ENCODE data around the gene DISP2.

Gene DISP2

DNA sequence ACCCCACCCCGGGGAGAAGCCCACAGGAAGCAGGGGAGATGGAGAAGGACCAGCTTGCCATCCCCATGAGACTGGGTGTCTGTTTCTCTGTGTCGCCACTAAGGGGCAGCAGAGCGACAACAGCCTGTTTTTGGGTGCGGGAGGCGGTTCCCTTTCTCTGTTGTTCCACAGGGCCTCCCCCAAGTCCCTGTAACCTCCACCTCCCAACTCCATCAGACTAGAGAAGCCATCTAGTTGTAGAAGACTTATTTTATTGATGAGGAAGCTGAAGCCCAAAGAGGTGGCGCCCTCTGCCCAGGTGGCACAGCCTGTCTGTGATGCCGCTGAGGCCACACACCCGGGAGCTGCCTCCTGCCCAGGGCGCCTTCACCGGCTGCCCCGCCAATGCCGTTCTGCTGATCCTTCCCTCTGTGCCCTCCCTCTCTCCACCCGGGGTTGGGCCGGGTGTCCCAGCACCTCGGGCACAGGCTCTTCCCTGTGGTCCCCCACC, 13.3 kb upstream of the DISP2 start:
- peak; percentile 60 to 63 for DNase-seq

DNA sequence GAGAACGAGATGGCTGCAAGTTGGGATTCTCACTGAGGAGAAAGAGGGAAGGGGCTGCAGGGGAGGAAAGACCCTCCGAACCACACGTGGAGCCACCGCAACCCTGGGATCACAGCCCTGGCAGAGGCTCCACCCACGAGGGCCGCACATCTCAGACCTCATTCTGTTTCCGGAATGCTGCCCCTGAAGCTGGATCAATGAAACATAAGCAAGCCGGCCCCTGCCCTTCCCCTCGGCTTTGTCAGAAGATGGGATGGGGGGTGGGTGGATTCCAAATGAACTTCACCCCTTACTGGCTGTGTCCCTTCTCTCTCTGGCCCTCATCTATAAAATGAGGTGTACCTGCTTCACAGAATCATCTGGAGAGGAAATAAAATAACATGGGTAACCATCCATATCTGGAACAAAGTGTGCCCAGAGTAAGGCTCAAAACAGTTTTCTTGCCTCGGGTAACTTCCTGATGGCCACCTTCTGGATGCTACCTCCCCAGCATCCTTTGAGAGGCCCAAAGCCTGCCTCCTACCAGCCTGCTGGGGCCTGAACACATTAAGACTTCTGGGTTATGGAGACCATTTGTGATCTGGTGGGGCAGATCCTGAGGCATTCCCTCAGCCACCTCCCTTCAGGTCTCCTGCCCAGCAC, 12.7 kb upstream of the DISP2 start:
- DNase-seq = no peak

DNA sequence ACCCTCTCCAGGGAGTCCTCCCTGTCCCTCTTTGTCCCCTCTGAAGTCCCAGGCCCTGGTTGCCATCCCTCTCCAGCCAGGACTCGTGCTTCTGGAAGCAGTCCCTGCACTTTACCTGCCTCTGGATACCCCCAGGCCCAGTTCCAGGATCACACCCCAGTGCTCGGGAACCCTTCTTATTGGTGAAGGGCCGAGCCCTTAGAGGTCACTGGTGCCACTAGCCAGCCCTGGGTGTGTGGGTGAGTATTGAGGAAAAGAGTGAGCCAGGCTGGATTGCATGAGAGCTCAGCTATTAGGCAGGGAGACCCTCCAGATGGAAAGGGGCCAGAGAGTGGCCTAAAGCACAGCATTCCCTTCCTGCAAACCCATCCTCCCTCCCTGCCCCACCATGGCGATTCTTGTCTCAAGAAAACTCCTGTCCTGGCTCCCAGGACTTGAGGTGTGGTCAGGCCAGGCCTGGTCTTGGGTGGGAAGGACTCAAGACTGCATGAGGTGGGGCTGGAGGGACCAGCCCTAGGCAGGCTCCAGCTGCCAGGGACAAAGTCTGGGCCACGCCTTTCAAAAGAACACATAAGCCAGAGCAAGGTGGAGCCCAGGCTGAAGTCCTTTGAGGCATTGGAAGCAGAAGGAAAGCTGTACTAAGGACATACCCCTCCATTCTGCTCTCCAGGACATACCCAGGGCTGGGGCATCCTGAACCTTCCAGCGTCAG, 12.0 kb upstream of the DISP2 start:
- no peak for DNase-seq

DNA sequence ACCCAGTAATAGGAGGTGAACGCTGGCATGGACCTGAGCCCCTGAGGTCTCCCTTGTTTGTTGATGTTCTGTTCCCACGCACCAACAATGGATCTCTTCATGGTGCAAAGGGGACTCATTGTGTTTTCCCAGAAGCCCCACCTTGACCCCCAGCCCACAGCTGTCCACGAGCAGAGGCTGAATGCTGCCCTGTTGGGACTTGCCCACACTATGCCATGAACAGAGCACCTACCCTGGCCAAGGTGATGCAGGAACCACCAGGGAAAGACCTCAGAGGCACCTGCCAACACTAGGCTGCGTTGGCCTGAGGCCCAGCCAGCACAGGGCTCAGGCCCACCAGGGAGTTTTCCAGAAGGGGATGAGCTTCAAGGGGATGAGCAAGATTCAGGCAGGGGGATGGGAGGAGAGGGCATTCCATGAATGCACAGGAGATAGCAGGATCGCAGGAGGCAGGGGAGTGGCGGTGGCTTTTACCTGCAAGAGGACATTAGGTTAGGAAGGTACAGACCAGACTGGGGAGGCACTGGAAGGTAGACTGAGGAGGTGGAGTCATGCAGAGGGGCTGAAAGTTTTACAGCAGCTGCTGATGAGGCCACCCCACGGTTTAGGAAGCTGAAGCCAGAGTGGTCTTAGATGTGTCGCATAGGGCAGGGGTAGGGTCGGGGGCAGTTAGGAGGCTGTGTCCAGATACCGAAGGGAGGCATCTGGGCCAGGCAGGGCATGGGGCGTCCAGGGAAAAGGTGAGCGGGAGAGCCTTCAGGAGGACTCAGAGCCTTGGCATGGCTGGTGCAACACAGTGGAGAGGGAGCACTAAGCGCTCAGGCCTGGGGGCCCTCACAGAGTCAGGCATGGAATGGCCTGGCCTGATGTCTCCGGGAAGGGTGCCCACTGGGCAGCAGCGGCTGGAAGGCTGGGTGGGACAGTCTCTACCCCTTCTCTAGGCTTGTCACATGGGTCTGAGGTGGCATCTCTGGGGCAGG, 11.2 kb upstream of the DISP2 start:
- DNase-seq = no peak

DNA sequence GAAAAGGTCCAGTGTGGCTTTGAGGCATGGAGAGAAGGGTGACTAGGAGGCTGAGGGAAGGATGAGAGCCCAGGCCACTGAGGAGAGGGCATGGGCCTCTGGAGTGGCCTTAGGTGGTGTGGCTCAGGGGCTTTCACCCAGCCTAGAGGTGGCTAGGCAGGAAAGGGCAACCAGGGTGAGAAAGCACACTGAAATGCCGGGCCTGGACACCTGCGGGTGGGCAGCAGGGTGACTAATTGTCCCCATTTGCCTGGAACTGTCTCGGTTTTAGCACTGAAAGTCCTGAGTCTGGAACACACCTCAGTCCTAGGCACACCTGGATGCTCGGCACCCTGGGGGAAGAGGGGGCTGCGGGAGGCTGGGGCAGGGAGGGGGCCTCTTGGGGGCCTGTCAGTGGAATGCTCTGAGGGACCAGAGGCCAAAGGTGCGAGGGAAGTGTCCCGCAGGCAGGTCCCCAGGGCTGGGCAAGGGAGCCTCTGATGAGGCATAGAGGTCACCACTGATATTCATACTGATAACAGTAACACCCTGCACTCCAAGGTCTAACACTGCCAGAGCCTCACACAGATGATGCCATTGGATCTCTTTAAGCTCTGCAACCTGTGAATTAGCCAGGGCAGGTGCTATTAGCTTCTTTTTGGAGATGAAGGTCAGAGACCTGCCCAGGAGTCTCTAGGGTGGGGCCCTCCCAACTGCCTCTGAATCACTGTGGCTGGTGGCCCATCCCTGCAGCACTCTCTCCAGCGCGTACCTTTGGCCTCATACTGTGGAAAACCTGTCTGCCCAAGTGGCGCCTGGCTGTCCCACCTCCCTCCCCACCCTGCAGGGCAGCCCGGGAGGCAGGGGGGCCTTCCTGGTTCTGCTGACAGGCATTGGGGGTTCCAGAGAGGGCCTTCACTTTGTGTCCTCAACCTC, 10.2 kb upstream of the DISP2 start:
- no peak for DNase-seq

DNA sequence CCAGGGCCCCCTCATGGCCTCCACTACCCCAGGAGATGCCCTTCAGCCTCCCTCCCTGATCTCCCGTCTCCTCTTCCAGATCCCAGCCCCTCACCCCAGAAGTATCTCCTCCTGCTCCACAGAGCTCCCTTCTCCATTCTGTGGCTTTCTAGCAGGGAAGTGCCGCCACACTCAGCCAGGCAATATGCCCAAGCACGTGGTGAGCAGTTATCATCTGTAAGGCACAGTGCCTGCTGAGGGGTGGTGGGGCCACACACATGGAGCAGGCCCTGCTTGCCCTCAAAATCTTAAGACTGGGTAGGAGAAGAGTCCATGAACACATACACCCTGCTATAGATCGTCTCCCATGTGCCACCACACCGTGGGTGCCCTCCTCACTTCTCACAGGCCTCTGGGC, 9.5 kb upstream of the DISP2 start:
- no peak for DNase-seq

DNA sequence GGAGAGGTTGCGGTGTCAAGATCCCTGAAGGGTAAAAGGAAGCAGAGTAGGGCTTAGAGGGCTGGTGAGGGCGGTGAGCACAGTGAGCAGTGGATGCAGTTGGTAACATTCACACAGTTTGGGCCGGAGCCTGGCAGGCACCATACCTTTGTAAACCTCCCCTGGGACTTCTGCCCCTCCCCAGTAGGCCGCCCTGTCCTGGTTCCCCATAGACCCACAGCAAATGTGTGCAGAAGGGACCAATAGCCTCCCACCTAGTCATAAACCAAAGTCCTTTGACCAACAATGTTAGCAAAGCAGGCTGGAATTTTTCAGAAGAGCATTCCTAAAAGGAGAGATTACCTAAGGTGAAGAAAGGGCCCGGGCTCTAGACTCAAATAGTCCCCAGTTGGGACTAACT, 8.9 kb upstream of the DISP2 start:
- no peak for DNase-seq

DNA sequence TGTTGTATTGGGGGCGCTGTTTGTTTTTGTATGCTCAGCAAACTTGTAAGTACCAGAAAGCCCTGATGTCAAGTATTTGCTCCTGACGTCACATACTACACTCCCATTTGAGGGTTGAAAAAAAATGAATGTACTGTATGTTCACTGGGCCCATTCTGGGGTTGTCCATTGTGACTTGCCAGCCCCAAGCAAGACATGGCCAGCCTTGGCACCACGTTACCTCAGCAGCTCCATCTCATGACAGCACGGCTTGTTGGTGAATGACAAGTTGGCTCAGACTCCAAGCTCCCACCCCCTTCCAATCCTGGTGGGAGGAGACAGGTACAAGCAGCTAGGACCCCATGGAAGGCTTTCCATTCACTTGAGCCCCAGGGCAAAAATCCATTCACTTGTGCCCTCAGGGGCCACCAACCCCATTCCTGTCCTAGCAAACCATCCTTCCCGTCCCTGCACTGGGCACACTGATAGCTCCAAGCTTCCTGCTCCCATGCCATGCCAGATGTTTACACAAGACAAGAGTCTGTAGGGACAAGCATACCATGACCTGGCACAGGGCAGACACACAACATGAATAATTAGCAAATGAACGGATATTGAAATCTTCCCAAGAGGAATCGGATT, 5.6 kb upstream of the DISP2 start:
- DNase-seq = no peak

DNA sequence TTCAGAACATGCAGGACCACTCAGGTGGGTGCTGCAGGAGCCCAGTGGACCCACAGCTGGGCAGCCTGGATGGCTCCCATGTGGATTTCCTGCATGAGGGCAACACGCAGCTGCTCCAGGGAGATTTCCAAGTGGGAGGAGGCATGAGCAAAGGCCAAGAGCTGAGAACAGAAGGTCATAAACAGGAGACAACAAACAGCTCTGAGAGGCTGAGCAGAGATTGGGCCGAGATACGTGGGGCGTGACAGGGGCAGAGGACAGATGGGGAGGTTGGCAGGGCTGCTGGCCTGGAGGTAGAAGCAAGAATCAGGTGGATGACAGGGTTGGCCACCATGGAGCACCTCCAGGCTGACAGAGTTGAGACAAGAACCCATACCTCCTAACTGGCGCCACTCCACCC, 4.3 kb upstream of the DISP2 start:
- DNase-seq = no peak

DNA sequence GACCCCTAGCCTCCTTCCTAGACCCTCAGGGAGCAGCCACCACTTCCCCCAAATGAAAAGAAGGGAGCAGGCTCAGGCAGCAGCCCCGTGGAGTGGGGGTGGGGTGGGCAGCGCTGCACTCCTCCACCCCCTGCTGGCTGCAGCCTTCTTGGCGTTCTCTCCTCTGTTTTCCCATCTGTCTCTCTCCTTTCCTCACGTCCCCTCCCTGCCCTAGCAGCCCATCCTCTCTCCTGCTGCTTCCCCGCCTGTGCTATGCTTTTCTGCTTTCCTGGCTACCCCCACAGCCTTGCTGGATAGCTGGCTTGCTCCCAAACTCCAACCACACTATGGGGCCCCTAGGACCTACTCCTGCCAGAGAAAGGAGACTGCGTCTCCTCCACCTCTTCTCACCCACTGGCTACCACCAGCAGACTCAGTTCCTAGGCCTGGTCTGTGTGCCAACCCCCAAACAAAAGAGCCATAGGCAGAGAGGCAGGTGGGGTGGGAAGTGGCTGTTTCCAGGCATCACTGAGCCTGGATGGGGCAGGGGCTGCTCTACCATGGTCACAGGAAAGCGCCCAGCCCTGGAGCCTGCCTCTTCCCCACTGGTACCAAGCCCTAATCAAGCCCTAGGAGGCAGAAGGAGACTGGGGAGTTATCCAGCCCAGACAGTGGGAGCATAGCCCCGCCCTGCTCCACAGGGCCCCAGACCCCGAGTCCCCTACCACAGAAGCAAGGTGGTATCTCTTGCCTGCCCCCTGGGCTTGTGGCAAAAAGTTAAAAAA, 3.4 kb upstream of the DISP2 start:
- DNase-seq = peak; percentile 61 to 70

DNA sequence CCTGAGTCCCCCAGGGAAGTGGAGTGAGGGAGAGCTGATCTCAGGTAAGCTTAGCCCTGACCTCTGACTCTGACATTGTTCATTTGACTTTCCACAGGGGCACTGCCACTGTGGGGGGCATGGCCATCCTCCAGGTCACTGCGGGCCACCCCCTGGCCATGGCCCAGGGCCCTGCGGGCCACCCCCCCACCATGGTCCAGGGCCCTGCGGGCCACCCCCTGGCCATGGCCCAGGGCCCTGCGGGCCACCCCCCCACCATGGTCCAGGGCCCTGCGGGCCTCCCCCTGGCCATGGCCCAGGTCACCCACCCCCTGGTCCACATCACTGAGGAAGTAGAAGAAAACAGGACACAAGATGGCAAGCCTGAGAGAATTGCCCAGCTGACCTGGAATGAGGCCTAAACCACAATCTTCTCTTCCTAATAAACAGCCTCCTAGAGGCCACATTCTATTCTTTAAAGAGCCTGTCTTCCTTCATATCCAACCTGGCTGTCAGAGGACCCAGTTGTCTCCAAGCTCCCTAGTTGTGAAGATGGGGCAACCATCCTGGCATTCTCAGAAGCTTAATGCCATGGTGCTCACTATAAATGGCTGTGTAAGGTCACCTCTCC, 1.9 kb upstream of the DISP2 start:
- DNase-seq = no peak

DNA sequence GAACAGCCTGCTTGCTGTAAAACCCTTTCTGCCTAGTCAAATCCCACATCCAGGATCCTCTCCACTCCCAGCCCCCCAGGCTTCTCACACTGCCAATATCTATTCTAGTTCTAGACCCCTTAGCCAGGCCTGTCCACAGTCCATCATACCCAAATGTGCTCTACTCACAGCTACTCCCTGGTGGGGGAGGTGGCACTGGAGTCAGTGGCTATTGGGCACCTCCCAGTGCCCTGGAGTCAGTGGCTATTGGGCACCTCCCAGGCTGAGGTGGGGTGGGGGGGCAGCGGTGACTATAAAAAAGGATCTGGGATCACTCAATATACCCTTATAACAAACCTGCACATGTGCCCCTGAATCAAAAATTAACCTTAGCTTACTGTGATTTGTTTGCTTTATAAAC, 773 bp upstream of the DISP2 start:
- no peak for DNase-seq

DNA sequence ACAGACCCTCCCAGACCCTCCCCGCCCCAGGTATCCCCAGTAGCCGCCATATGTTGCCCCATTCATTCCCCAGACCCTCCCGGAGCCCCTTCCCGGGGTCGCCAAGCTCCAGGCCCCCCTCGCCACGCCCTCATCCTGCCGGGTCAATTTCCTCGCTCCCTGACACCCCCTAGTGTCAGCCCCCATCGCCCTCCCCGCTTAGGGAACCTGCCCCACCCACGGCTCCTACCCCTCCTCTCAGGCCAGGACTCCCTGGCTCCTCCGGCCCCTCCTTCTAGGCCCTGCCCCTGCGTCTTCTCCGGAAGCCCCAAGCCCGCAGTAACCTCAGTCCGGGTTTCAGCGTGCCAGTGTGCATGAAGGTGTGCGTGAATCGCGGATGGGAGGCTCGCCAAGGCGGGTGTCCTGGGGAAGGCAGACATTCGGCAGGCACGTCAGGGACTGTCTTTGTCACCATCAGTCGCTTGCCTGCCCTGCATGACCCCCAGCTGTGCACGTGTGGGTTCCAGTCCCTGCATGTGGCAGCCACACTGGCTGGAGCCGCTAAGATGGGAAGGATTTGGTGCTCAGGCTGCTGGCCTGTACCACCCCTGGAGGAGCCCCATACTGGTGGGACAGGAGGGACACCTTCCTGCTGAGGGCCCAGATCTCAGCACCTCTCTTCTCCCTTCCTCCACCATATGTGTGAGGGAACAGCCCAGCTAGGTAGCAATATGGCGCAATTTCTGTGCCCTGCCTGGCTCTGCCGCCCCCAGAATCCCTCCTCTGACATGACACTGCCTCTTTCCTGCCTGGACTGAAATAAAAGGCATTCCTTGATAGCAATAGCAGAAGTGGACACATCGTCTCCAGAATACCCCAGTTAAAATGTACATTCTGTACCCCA, 693 bp downstream of the DISP2 start:
- no peak for DNase-seq

DNA sequence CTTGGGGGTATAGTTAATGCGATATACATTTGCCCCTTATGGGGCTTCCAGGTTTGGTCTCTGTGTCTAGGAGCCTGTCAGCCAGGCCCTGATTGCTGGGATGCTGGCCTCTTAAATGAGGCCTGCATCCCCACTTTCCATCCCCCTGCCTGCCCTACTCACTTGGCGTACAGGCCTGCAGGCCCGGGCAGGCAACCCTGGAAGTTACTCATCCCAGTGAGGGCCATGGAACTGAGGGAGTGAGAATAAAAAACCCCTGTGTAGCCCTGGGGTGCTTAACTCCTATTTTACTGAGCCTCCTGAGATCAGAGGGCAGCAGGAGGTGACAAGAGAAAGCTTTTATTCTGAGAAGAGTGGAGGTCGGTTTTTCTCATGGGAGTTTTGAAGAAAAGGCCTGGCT, 2.0 kb downstream of the DISP2 start:
- no peak for DNase-seq

DNA sequence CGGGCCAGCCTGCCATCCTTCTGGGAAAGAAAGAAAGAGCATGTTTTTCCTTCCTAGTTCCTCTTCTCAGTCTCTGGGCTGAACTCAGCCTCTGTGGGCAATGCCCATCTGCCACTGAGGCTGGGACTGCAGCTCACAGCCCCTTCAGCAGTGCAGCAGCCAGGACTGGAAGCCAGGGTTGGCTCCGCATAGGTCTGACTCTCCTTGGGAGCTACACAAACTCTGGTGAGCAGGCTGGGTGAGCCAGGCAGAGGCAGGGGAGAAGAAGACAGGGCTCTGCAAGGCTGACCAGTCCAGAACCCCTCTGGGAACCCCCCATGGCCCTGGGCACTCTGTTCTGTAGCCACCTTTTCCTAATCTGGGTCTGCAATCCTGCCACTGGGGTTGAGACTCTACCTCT, 3.6 kb downstream of the DISP2 start:
- no peak for DNase-seq

DNA sequence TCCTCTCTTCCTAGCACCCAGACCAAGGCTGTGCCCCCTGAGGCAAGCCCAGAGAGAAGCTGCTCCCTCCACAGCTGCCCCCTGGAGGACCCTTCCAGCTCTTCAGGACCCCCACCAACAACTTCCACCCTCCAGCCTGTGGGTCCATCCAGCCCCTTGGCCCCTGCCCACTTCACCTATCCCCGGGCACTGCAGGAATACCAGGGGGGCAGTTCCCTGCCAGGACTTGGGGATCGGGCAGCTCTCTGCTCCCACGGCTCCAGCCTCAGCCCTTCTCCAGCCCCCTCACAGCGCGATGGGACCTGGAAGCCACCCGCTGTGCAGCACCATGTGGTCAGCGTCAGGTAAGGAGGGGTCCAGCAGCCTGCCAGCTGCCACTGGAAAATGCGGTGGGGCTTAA, 5.6 kb downstream of the DISP2 start:
- no peak for DNase-seq

DNA sequence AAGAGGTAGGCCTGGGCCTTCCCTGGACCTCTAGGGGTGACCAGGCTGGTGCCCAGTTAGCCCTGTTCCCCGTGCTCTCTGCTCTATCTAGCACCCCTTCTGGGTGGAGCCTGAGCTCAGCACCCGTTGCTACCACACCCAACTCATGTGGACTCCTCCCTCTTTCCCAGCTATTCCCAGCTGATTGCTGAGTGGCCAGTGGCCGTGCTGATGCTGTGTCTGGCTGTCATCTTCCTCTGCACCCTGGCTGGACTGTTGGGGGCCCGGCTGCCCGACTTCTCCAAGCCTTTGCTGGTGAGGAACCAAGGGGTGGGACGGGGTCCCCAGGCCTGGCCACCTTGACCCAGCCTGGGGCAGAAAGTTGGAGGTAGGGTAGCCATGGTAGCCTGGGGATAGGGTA, 6.2 kb downstream of the DISP2 start:
- DNase-seq = no peak

DNA sequence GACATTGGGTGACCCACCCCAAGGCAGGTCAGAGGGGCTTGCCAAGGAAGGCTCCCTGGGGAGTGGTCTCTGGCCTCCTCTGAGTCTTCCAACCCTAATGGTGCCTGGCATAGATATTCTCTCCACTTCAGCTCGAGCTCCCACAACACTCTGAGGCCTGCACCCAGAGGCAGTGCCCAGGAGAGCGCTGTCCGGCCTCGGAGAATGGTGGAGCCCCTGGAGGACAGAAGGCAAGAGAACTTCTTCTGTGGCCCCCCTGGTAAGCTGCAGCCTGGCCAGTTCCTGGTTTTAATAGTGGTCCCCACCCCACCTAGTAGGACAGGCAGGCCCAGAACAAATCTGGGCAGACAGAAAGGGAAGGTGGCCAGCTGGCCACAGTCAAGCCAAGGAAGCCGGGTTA, 7.0 kb downstream of the DISP2 start:
- DNase-seq = no peak

DNA sequence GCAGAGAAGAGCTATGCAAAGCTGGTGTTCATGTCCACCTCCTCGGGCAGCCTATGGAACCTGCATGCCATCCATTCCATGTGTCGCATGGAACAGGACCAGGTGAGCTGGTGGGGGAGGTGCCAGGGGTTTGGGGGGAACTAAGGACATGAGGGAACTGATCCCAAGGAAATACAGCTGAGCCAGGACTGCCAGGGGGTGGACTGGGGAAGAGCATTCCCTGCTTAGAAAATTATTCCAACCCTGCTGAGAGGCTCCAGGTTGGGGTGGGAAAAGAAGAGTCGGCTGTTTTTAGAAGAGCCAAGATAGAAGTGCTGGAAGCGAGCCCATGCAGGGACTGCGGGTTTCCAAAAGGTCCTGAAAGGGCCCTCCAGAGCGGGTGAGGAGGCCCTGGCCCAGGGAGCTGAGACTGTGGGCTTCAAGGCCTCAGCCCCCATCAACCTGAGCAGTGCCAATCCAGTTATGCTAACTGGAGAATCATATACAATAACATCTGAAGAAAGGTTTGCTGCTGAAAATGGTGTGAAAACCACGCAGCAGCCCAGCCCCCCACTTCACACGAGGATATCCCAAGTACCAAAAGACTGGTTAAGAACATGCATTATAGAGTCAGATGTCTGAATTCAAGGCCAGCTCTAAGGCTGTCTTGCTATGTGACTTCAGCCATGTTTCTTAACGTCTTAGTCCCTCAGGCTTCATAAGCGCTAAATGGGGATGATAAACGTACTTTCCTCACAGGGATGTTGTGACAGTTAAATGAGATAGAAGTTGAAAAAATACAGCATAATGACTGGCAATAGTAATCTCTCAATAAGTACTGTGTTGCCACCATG, 7.8 kb downstream of the DISP2 start:
- DNase-seq = no peak
